Measurements from ENCODE around the gene IFT22.
A peak's percentile ranks its signal among the peaks of the same experiment; 100 is the strongest.
"Not testable (repeated sequence)": the region's sequence is repeated elsewhere in the genome, so short reads cannot be mapped to it uniquely, and the experiment has no call there.

Gene IFT22

DNA sequence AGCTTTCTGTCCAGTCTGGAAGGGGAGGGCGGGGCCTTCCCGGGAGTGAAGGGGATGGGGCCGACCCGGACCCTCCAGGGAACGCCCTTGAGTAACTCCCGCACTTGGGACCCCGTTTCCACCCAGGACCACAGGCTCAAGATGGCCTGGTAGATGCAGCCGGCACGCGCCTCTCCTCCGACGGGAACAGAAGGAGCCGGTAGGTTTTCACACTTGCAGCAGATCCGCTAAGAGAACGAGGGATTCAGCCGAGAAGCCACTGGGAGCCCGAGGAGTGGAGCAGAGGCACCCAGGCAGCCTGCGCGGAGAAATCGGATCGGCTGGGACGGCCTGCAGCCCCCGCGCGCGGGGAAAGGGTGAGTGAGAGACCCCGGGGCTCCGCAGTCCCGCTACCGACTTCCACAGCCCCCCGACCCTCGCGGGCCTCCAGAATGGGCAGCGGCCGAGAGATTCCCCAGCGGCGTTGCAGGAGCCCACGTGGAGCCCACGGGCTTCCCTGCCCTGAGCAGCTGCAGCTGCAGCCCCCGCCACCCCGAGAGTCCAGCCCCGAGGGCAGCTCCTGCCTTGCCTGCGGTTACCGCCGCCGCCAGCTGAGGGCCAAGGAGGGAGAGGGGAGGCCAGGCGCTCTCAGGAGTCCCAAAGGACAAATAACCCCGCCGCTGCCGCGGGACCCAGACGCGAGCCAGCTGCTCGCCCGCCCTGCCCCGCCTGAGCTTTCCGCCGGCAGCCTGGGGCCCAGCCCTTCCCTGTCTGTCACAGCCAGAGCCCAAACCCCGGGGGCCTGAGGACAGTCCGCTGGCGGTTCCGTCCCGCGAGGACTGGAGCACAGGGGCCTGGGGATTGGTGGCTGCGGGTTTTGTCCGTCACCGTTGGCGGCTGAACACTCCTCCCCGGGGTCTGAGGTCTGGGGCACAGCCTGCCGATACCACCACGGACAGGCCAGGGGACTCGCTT lies 21.8 kb downstream of the IFT22 start:
- no peak for DNase-seq (ENCODE audit: low read depth, low spot score)
- H3K4me3 ChIP-seq (ENCODE audit: low read depth, low read length) = no peak overlapping the region
- TF ChIP-seq CTCF (IDR thresholded peaks at IDR 0.05; ENCODE audit: low read depth, low read length) = no peak
- in situ Hi-C loops (cut with HindIII; ENCODE audit: low sequenced_read_pairs) = no loop called here

GRCh38 chr7:101294832-101295121 lies 26.8 kb downstream of the IFT22 start:
- H3K4me3 ChIP-seq (ENCODE audit: low read depth, low read length) = no peak overlapping the region
- no peak for TF ChIP-seq CTCF (IDR thresholded peaks at IDR 0.05; ENCODE audit: low read depth, low read length)
- DNase-seq (ENCODE audit: low read depth, low spot score) = no peak
- in situ Hi-C loops (cut with HindIII; ENCODE audit: low sequenced_read_pairs) = no loop called here

DNA sequence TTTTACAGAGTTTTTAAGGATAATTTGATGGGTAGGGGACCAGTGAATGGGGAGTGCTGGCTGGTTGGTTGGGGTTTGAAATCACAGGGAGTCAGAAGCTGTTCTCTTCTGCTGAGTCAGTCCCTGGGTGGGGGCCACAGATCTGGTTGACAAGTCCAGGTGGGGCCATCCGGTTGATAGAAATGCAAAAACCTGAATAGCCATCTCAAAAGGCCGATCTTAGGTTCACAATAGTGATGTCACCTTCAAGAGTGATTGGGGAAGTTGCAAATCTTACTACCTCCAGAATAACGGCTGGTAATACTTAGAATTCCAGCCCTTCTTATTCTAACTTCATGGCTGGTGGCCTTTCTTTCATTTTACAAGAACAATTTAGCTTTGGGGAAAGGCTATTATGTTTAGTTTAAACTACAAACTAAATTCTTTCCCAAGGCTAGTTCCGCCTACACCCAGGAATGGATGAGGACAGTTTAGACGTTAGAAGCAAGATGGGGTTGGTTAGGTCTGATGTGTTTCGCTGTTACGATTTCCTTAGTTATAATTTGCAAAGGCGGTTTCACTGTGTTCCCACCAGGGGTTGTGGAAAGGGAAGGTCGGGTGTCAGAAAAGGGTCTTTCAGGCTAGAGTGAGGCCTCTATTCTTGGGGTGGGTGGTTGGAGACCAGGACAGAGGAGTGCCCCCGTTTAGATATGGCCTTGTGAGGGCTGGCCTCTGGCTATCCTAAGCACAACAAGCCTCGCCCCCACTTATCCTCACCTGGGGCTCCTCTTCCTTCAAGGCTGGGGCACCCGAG lies 27.4 kb downstream of the IFT22 start:
- DNase-seq (ENCODE audit: low read depth, low spot score) = no peak
- TF ChIP-seq CTCF (IDR thresholded peaks at IDR 0.05; ENCODE audit: low read depth, low read length) = no peak
- H3K4me3 ChIP-seq (ENCODE audit: low read depth, low read length) = no peak overlapping the region
- in situ Hi-C loops (cut with HindIII; ENCODE audit: low sequenced_read_pairs) = no loop called here

DNA sequence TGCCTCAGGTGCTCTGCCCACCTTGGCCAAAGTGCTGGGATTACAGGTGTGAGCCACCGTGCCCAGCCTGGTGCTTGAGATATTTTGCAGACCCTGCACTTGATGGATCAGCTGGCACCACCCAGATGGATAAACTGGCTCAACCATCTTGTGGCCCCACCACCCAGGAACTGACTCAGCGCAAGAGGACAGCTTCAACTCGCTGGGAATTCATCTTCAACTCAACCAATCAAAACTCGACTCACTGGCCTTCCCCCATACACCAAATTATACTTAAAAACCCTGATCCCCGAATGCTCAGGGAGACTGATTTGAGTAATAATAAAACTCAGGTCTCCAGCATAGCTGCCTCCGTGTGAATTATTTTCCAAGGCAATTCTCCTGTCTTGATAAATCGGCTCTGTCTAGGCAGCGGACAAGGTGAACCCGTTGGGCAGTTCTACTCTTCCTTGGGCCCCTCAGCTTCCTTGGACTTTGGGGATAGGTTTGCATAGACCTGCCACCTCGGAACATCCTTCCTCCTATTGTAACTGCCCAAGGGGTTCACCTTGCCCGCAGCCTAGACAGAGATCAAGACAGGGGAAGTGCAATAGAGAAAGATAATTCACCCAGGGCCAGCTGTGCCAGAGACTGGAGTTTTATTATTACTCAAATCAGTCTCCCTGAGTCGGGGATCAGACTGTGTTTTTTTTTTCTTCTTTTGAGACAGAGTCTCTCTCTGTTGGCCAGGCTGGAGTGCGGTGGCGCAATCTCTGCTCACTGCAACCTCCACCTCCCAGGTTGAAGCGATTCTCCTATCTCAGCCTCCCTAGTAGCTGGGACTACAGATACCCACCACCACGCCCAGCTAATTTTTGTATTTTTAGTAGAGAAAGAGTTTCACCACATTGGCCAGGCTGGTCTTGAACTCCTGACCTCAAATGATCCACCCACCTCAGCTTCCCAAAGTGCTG lies 28.3 kb downstream of the IFT22 start:
- DNase-seq (ENCODE audit: low read depth, low spot score); in situ Hi-C loops (cut with HindIII; ENCODE audit: low sequenced_read_pairs): not testable (repeated sequence)

GRCh38 chr7:101292566-101292965 lies 29.0 kb downstream of the IFT22 start:
- DNase-seq (ENCODE audit: low read depth, low spot score); in situ Hi-C loops (cut with HindIII; ENCODE audit: low sequenced_read_pairs); H3K4me3 ChIP-seq (ENCODE audit: low read depth, low read length): not testable (repeated sequence)

More for the DNA sequence above, 28.3 kb downstream of the IFT22 start:
- H3K4me3 ChIP-seq (ENCODE audit: low read depth, low read length) = not testable (repeated sequence)

DNA sequence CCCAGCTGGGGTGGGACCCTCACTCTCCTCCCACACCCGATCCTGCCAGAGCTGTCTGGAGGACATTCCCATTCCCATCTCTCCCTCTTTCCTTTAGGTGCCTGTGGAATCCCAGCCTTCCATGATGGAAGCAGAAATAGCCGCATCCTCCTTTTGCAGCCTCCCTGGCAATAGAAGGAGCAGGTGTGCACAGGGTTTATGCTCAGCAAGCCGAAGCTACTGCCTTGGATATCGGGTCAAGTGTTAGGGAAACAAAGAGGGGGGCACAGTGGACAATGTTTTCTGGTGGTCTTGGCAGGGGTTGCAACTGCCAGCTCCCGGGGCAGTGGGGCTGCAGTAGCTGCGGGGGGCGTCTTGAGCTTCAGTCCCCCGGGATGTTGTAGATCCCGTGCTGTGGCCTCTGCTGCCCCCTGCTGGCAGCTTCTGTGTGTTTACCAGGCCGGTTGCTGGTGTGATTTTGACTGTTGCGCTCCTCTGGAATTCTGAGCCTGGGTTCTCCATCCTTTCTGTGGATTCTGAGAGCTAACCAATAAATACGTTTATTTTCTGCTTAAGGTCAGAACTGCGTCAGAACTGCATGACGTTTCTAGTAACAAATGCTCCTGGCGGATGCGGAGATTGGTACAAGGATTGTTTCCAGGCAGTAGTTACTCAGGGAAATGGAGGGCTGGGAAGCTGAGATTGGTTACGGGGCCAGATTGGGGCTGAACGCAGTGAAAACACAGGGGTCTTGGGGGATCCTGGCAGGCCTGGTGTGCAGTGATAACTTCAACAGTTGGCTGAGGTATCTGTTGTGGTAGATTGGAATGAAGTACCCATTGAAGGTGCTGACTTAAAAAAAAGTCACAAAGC lies 31.2 kb downstream of the IFT22 start:
- DNase-seq (ENCODE audit: low read depth, low spot score); in situ Hi-C loops (cut with HindIII; ENCODE audit: low sequenced_read_pairs); H3K4me3 ChIP-seq (ENCODE audit: low read depth, low read length): not testable (repeated sequence)
- peak; percentile 59 for TF ChIP-seq CTCF (IDR thresholded peaks at IDR 0.05; ENCODE audit: low read depth, low read length)

GRCh38 chr7:101289687-101290086 lies 31.9 kb downstream of the IFT22 start:
- DNase-seq (ENCODE audit: low read depth, low spot score); in situ Hi-C loops (cut with HindIII; ENCODE audit: low sequenced_read_pairs); H3K4me3 ChIP-seq (ENCODE audit: low read depth, low read length): not testable (repeated sequence)
